AG08396 (cell line): ENCODE measurements around the gene ITPKB.

Experiments used
- DNase-seq: peaks from one replicate; pipeline ENCODE4 v3.0.0; 2012; ENCODE audit warnings: low spot score, mixed read lengths

ITPKB gene

DNA sequence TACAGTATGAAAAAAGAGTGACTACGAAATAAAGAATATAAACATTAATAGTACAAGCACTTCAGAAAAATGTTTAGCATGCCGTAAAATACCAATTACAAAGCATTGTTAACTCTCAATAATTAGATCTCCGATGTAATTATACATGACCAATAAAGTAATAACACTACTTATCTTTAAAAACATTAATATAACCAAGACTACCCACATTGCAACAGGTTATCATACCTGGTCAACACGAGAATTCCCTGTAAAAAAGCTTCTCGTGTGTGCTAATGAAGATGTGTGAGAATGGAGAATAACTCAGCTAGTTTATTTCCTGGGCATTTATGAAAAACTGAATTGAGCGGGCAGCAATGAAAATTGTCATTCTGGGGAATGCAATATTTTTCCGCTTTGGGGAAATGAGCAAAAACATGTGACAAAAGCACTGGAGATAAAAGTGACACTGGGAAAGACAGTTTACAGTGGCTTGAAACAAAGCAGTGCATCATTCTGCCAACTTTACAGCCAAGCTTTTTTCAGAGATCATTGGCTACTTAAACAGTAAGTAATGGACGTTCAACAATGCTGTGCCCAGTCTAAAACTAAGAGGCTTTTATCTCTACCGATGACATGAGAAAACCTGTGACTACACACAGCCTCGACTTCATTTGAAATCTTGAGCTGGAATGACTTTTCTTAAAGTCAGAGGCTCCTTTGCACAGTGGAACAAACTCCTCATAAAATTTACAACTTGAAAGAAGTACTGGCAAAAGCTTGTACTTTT is 34.7 kb downstream of the ITPKB start:
- DNase-seq = no peak

DNA sequence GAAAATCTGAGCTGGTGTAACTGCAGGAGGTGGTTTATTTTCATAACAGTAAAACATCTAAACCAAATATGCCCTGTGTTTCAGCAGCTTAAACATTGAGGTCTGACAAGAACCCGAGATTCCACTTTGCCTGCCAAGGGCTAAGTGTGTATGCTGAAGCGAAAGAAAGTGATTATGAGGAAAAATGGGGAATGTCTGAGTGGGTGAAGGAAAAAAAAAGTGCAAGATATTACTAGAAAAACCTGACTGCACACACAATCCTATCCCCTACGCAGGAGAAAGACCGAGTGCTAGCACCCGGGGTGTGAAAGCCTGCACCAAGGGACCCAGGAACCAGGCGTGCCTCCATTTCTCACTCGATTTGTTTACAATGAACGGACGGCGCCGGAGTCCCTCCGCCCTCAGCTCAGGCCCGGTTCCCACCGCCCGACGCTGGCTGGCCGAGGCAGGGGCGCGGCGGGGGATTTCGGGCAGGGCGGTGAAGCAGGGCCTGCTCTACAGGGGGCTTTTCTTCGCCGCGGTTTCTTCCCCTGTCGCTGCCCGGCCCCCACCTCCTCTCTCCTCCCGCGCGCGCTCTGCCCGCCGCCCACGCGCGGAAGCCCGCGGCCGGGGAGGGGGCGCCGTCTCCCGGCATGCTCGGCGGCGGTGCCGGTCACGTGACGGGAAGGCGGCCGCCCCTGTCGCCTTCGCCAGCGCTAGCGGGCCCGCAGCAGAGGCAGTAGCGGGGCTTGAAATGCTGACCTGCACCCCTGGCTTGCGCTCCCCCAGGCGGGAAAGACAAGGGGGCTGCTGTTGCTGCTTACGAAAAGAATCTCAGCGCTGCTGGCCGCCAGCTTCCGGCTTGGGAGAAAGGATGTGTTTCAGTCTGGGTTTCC is 35.9 kb downstream of the ITPKB start:
- peak; percentile 88 for DNase-seq

DNA sequence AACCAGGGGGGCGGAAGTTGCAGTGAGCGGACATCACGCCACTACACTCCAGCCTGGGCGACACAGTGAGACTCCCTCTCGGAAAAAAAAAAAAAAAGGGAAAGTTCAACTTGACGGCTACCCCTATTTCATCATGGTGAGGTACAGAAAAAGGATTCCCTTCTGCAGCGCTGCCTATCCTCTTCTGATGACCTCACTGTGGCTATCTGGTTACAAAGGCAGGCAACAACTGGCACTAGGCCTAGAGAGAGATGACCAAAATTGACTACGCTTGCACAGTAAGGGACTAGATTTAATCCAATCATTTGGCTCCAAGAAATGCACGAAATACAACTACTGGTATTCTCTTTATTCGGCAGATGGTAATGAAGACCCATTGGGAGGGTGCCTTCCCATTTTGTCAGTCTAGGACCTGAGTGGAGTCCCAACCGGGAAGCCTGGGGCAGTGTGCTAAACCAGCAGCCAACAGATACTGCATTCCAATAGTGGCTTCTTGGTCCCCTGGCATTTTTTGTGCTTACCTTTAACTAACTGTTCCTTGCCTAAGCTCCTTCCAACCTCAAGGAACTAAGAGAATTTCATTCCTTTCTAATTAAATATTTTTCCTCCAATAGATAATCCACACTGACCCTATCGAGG is 36.6 kb downstream of the ITPKB start:
- peak; percentile 81 for DNase-seq

DNA sequence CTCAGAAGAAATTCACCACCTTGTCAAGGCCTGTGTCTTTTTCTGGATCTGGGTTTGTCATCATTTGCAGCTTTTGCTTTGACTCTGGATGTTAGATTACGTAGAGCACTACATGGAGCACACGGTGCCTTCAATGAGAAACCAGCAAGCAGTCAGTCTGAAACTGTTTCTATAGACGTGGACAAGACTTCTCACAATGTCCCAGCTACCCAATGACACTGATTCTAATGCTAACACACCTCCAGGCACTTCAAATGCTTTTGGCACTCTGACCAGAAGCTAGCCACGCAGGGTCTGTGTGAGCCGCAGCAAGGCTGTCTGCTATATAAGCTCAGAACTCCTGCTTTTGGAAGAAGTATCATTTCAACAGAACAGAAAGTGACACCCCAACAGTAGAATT is 38.2 kb downstream of the ITPKB start:
- DNase-seq = no peak

DNA sequence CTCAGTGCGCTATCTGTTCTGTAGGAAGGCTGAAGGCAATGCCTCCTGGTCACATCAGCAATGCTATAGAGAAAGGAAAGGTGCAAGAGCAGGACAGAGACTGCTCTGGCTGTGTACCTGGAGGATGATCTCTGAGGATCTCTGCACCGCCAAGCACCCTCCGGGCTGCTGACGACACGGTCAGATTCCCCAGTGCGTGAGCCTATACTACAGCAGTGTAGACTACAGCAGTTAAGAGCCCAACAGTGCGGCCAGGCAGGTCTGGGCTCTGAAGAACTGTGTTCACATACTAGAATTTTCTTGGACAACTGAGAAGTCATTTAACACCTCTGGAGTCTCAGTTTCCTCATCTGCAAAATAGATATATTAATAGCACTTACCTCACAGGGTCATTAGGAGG is 39.9 kb downstream of the ITPKB start:
- no peak for DNase-seq

DNA sequence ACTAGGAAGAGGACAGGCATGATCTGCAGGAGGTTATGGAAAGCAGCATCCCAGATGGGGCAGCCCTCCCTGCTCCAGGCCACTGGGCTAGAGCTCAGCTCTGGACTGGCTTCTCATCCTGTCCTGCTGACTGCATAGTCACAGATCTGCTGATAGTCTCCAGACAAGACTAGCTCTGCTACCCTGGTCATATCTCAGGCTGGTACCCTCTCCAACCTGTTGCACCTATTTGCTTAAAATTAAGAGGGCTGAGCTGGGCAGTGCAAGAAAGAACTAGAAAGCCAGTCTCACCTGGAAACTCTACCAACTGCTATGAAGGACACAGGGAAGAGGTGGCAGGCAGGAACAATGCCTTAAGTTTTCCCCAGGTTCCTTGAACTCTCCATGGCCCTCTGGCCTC is 40.4 kb downstream of the ITPKB start:
- no peak for DNase-seq

DNA sequence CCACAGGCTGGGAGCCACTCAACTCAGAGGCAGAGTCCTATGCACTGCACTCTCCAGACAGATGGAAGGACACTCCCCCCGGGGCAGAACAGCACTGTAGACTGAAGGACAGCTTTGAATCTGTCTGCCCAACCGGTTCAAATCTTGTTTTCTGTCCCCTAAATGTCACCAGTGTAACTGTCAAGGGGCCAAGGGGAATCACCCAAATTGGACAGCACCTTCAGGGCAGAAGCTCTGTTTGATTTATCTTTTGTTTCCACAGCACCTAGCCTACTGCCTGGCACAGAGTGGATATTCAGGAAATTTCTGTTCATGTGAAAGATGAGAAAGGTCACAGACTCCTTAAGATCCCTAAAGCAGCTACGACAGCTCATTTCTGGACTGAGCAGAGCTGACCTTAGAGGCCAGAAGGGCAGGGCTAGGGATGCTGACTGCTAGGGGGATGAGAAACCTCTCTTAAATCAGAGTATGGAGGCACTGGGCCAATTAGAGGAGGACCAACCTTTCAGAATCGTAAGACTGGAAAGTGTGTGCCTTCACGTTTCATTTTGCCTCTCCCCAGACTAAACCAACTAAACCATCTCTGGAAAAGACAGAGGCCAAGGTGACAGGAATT is 41.0 kb downstream of the ITPKB start:
- no peak for DNase-seq

DNA sequence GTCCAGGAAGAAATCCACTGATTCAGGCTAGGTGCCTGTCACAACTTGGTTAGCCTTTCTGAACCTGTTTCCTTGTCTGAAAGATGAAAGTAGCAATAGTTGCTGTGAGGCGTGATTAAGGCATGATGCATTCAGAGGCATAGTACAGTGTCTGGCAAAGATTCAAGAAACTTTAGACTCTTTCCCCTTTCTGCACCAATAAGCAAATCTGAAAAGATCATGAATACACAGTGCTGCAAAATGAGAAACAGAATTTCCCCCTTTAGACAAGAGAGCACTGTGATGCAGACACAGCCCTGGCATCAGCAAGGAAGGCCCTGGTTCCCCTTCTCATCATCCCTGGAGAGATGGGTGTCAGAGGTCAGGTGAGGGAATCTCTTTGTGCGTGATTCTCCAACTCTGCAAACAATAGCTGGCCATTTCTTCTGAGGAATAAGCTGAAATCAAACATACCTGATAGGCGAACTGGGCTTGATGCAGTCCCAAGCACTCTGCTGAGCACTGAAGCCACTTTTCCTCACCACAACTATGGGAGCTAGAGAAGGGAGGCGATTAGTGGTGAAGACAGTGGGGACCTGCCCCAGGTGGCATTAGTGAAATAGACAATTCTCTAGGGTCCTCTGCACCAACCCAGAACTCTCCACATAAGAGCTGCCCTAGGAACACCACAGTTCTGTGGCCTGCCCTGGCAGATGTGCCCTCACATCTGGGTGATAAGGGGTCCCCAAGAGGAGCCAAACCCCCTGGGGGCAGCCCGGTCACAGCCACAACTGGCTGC is 41.7 kb downstream of the ITPKB start:
- peak; percentile 52 for DNase-seq

DNA sequence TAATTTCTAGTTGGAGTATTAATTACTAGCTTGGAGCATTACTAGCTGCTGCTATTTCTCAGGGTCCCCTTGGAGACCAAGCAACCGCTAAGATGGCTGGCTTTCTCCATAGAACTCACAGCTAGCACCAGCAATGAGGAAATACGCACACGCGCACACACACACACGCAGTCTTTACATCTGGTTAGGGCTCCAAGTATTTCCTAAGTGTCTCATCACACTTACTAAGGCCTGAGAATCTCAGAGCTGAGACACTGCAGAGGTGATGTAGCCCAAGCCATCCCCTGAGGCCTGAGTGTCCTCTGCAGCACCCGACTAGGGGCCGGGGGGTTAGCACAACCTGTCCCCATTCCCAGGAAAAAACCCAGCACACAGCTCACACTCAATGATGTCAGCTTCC is 42.5 kb downstream of the ITPKB start:
- no peak for DNase-seq

DNA sequence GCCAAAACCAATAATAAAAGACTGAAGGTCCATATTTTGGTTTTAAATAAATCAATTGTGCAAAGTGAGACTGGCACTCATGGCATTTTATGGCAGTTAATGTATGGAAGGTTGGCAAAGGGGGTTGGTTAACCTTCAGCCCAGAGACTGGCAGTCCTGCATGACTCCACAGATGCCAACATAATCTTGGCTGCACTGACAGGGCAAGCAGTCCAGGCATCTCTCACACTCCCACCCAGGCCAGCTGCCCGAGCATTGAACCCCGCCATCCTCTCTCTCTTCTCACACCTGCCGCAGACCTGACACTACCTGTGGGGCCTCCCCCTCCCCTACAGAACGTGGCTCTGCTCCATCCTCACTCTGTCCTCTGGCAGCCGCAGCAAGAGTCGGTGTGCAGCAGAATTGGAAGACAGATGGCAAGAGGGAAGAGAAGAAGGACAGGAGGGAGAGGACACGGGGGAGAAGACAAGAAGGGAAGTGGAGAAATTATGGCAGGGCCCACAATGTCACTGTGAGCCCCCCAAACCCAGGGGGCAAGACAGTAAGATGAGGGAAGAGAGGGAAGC is 43.7 kb downstream of the ITPKB start:
- DNase-seq = no peak

DNA sequence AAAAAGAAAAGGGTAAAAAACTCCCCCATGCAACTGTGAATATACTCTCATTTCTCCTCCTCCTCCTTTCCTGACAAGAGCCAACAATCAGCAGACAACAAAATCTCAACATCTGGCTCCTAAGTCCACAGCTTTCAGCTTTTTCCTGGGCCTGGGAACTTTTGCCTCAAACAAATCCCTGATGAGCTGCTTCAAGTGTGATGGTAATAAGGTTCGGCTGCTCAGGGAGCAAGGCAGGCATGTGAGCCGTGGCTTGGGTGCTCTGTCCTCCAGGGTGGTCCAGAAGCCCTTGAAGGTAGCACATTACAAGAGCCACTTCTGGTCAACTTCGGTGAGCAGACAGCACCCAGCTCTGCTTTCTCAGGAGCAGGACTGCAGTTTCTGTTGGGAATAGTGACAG is 46.3 kb downstream of the ITPKB start:
- no peak for DNase-seq

DNA sequence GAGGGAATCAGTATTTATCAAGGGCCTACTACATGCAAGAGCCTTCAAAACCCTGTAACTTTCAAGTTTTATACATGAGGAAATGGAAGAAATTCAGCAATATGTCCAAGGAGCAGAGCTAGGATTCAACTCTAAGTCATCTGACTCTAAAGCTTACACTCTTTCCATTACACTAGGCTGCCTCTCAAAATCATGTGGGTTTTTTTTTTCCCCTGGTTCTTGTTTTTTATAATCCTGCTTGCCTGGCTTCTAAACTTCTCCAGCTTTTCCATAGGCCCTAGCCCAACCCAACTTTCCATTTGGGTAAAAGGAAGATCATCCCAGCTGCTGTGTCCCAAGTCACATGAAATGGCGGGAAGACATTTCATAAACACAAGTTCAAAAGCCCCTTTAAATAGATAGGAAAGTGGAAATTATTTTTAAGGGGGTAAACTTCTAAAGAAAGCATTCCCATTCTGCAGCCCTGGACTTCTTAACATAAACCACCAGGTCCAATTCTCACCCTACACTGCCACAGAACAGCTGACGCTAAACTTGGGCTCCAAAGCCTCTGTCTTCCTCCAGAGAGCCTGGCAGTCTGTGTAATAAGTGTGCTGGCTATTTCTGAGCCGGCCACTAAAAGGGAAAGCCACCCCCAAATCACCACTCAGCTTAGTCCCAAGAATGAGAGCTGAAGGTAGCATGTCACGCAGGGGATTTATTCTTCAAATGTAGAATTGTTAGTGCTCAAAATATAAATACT is 46.9 kb downstream of the ITPKB start:
- DNase-seq = no peak

DNA sequence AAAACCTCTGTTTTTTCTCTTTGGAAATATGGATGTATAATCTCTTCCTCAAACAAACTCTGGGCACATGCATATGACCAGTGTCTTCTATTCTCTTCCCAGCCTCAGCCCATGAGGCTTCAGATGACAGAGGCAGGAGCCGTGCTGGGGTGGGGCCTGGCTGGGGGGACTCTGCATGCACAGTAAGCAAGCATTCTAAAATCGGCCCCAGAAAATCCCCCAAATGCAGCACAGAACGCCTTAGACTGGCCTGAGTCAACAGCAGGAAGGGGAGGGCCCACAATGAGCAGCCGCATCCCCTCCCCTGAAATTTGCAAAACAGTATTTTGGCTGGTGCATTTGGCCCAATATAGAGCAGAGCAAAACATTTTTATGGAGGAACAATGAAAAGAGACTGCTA is 47.8 kb downstream of the ITPKB start:
- DNase-seq = no peak

DNA sequence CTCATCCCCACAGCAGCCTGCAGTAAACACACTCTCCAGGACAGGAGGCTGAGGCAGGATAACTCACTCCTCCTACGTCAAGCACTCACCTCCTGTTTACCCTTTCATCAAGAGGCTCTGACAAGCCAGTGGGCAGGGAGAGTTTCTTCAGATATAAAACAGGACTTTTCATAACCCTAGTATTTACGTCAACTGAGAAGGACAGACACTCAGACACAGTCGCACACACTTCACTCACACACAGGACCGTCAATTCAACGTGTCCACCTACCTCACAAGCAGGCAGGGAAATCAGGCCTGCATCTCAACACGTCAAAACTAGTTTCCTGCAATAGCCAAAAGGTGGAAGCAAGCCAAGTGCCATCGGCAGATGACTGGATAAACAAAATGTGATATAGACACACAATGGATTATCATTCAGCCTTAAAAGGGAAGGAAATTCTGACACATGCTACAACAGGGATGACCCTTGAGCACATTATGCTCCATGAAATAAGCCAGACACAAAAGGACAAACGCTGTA is 48.6 kb downstream of the ITPKB start:
- no peak for DNase-seq

DNA sequence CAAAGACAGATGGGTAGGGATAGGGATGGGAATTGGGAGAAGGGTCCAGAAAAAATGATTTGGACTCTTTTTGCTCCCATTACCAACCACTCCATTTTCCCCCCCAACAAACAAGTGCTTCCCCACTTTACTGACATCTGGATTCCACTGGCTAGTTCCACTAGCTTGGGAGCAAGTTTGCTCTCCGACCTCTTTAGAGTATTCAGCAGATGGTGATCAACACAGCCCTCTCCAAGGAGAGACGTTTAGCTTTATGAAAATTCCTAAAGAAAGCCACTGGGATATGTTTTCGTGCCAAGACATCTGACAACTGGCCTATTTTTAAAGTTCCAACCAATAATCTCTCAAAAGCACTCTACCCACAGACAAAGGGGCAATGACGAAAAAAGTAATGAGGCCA is 50.3 kb downstream of the ITPKB start:
- DNase-seq = no peak

DNA sequence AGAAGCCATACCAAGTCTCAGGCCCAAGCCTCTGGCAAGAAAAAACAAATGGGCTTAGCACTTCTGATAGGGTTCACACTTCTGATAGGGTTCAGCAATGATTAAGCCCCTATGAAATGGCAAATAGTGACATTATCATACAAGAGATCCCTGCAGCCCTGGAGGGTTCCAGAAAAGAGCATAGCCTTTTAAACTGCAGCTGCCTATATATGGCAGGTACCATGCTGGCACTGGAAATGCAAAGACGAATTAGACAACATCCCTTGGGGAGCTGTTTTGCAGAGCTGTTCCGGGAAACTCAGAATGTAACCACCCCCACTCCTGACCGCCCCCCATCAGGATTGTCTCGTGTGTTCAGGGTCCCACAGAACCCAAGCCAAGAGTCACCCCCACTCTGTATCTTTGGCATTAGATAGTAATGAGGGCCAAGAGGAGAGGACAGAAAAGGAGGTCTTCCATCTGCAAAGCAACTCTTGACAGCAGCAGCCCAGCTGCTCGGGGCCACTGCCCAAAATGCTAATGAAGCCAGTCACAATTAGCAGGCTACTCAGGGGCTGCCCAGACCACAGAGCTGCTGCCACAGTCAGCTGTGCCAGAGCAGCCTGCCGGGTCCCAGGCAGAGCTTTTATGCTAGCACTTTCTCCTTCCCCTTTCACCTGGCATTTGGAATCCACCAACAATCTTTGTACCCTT is 50.9 kb downstream of the ITPKB start:
- no peak for DNase-seq

DNA sequence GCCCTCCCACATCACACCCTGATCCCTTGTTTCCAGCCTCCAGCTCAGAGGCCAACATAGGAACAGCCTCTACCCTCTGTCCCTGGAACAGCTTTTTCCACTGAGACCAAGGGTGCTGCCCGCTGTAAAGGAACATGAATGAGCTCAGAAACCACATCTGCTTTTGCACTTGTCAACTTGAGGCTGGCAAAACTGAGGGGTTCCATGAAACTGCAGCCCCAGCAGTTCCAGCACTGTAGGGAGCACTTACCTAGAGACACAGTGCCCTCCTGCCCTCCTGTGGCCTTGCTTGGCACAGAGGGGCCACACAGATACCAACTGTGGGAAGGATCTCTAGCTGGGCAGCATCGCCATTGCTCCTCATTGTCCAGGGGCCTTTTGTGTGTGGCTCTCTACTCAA is 51.7 kb downstream of the ITPKB start:
- DNase-seq = no peak

DNA sequence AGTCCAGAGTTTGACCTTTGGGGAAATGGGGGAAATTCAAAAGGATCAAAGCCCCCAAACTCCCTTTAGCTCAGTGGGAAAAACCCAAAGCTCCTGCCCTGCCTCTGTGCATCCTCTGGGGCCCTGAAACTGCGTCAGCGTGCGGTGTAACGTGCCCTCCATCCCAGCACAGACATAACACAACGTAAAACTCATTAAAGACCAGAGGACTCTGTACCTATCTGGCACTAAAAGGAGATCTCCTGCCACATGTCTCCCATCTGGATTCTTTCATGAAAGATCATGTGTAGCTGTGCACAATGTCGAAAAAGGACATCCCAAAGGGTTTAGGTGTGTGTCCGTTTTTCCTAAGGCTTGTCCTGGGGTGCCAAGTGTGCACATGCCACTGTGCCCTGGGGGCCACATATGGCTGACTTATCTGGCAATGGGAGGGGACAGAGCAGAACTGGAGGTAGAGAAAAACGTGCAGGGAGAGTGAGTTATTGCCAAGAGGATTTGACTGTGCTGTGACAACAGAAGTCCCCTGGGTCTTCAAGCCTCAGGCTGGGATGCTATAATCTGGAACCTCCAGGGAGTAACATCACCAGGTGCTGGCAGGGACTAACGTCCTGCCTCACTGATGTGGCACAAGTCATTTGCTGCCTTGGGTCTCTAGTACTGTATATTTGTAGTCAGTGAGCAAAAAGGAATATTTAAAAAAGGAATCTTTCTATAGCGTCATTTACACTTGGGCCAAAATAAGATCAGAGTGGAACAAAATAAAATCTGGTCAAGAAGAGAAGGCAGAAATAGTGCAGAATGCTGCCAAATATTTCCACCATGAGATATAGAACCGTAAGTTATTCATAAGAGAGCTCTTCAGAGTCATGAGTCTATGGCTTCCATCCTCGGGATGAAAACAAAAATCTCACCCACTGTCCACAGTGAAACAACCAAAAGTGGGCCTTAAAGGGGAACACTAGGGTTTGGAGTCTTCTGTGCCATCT is 52.3 kb downstream of the ITPKB start:
- DNase-seq = no peak
